NCI-H187 treated with DMSO at 0.1 percent for 48 hours (cell line): Measurements from ENCODE around the gene HIPK3.
"Not testable (repeated sequence)": the region's sequence is repeated elsewhere in the genome, so short reads cannot be mapped to it uniquely, and the experiment has no call there.

Experiments used
- DNase-seq: peaks from one replicate; lab custom pipeline; 2025; lab: John Stamatoyannopoulos, UW

HIPK3 gene

DNA sequence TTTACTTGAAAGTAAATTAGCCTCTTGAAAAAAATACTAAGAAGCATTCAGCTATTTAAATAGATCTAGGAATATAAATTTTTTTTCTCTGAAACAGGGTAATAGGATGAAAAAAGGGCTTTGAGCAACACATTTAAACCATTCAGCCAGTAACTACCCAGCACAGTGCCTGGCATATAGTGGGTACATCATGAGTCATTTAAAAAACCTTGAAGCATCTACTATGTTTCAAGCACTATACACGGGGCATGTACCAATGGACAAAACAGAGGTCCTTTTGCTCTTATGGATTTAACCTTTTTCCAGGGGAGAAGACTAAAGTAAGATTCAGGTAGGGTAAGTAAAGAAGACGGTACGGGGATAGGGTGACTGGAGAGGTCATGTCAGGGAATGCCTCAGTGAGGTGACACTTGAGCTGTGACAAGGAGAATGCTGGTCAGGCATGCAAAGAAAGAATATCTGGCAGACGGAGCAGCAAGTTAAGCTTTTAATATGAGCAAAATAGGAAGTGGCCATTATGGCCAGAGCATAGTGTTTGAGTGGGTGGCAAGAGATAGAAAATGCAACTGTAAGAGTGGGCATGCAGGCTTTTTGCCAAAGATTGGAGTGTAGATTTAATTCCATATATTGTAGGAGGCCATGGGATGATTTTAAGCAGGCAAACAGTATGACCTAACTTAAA, 101.1 kb downstream of the HIPK3 start:
- no peak for DNase-seq

DNA sequence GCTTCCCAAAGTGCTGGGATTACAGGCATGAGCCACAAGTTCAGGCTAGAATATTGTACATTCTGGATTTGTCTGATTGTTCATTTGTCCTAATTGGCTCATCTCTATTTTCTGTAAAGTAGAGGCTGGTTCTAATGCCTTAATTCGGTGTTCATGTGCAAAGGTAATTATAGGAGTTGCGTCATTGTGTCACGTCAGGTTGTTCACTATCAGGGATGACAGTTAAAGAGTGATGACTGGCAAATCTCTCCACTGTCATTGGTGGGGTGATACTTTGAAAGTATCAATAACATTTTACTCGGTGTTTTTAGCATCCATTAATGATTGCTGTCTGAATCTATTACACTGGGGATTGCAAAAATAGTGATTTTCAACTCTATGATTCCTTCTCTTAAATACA, 103.5 kb downstream of the HIPK3 start:
- DNase-seq, result no peak

- DNase-seq, result peak; percentile 43
Measured at GRCh38 chr11:33362051-33362910, 105.1 kb downstream of the HIPK3 start.

DNA sequence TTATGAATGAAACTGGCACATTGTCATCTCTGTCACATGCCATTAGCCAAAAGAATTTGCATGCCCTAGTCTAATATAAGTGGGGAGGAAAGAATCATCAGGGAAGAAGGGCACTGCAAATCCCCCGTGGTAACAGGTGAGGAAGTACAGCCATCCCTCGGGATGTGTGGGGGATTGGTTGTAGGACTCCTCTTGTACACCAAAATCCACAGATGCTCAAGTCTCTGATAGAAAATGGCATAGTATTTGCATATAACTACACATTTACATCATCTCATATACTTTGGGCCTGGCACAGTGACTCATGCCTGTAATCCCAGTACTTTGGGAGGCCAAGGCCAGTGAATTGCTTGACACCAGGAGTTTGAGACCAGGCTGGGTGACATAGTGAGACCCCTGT, 109.7 kb downstream of the HIPK3 start:
- DNase-seq, result no peak

DNA sequence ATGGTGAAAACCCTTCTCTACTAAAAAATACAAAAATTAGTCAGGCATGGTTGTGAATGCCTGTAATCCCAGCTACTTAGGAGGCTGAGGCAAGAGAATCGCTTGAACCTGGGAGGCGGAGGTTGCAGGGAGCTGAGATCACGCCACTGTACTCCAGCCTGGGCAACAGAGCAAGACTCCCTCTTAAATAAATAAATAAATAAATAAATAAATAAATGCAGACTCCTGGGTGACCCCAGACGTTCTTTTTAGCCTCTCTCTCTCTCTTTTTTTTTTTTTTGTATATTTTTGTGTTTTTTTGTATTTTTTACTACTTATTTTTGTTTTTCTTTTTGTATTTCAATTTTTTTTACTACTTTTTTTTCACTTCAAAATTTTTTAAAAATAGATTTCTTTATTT, 111.3 kb downstream of the HIPK3 start:
- DNase-seq, result not testable (repeated sequence)

DNA sequence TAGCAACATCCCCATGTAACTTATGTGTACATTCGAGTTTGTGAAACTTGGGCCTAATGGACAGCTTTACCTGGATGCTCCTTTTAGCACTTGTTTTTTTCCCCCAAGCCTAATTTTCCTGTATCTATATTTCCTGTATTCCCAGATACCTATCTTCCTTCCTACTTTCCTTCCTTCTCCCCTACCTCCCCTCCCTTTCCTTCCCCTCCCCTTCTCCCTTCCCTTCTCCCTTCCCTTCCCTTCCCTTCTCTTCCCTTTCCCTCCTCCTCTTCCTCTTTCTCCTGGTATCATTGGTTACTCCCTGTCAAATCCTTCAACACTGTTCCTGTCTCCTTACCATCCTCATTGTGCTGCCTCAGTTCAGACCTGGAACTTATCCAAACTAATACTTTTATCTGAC, 111.8 kb downstream of the HIPK3 start:
- no peak for DNase-seq

DNA sequence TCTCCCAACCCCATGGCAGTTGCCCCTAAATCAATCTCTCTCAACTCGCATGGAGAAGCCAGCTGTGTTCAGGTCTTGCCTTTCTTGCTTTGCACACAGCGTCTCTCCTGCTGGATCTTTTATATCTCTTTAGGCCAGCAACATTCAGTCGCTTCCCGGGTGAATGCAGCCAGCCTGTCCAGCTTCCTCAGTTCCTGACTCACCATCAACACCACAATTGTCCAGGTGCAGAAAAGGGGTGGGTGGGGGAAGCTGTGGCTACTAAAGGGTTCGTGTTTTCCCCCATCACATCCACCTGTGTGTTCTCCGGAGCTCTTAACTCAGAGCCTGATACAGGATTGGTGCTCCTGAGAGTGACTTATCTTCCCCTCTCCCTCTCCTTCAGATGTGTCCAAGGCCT, 116.5 kb downstream of the HIPK3 start:
- no peak for DNase-seq

GRCh38 chr11:33375236-33375635, 118.1 kb downstream of the HIPK3 start:
- no peak for DNase-seq

GRCh38 chr11:33375688-33376311, 118.6 kb downstream of the HIPK3 start, which contains the start of gene KIAA1549L:
TSS of gene KIAA1549L (plus strand) at chr11:33376108.
- DNase-seq, result no peak

DNA sequence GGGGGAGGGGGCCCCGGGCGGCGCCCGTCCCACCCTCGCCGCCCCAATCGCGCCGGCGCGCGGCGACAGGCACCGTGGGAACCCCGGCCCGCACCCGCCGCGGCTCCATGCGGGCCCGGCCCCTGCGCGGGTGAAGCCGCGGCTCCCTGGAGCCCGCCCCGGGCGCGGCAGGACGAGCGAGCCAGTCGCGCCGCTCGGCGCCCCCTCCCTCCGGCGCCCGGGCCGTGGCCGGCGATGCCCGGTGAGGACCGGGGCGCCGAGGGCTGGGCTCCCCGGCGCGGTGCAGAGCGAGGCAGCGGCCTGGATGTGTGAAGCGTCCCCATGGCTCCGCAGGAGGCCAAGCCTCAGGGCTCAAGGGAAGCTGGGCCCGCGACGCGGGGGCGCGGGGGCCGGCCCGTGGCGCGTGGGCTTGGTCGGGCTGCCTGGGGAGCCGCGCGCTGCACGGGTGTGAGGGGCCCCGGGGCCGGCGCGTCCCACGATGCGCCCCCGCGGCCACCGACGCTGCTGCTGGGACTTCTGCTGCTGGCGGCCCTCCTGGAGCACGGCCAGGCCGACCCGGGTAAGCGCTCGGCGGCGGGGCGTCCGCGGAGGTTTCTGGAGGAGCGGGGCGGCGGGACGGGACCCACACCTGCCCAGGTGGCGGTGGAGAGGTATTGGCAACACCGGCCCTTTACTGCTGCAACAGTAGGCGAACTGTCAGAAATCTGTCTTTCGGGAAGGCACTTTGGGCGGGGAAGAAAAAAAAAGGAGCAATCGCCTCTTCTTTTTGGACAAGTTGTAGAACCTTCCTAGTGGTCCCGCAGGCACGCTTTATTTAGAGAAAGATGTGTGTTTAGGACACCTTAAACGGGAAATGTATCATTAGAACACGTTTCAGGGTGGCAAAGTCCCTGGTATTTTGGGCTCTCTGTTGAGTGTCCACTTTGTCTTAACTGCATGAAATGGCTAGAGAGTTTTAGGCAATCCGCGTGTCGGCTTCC, 119.4 kb downstream of the HIPK3 start:
- DNase-seq, result no peak

DNA sequence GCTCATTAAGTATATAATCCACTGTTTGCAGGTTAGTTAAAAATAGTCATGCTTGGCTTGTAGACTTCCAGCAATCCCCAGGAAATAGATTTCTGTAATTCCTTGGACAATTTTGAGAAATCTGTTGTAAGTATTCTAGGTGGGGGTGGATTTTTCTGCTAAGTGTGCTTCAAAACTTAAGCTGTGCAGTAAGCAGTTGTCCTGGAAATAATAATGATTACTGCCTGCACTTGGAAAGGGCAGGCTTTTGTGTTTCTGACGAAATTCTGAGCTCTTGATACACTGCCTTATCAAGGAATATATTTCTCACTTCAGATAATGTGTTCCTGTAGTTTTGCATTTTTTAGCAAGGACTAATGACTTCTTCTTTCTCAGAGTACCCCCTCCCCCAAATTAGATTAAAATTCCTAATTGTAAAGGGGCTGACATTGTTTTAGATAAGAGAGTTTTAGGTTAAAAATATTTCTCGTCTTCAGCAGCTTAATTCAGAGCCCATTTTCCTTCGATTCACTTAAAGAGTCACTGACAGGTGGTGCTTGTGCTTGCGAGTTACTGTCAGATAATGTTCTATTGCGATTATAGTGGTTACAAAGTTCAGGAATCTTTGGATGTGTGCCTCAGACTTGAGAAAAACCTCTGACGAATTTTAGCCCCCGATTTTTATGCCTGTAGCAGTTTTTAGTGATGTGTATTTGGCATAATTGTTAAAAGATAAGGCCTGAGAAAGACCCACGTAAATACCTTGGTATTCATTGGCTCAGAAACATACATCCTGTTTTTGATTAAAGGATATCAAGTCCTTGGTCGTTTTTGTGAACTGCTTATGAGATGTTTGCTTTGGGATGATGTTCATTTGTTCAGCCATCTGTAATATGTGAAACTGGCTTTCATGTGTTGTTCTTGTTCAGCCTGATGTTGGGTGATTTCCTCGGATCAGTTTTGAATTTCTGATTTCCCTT, 120.5 kb downstream of the HIPK3 start:
- no peak for DNase-seq

GRCh38 chr11:33379947-33380346, 122.8 kb downstream of the HIPK3 start:
- no peak for DNase-seq

DNA sequence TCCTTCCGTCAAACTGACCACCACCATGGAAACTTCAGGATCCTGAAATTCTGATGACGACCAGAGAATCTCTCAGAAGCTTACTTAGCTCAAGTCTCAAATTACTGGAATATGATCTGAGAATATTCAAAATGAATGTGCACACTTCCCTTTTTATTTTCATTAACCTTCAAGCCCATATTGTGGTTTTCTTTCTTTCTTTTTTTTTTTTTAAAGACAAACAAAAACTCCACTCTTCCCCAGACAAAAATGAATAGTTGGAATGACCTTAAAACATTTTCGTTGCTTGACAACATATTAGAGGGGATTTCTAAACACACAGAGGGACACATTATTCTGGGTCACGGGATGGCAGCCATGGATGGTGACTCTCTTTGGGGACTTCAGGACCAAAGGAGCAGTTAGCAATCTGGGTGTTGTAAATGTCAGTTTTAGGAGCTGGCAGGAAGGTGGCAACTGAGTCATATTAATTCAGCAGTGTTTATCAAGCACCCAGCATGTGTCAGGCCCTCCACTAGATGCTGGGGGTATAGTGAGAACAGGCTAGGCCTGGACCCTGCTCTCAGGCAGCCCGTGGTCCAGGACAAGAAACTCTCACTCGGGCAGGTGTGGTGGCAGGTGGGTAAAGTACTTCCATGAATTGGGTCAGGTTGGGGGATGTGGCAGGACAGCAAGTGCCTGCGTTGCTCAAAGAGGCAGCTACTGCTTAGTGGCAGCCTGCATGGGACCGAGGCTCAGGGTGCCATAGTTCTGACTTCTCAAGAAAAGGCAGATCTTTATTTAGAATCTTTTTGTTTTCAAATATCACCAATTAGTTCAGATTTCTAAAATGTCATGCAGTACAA, 126.1 kb downstream of the HIPK3 start:
- DNase-seq, result no peak

DNA sequence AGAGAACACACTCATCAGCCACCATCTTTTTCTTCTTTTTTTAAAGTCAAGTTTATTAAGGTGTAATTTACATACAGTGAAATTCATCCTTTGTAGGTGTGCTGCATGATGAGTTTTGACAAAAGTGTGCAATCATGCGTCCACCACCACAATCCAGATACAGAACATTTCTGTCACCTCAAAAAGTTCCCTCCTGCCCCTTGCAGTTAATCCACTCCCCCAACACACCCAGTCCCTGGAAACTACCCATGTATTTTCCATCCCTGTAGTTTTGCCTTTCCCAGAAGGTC, 126.7 kb downstream of the HIPK3 start:
- DNase-seq, result no peak

DNA sequence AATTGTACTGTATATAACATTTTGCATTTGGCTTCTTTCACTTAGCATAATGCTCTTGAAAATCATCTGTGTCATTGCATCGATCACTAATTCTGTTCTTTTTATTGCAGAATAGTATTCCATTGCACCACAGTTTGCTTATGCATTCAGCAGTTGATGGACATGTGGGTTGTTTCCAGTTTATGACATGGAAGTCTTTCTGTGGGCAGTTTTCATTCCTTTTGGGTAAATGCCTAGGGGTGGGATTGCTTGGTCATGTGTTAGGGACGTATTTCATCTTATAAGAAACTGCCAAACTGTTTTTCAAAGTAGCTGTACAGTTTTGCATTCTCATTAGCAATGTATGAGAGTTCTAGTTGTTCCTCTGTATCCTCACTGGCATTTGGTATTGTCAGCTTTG, 127.0 kb downstream of the HIPK3 start:
- no peak for DNase-seq

GRCh38 chr11:33387581-33387980, 130.4 kb downstream of the HIPK3 start:
- DNase-seq, result no peak

DNA sequence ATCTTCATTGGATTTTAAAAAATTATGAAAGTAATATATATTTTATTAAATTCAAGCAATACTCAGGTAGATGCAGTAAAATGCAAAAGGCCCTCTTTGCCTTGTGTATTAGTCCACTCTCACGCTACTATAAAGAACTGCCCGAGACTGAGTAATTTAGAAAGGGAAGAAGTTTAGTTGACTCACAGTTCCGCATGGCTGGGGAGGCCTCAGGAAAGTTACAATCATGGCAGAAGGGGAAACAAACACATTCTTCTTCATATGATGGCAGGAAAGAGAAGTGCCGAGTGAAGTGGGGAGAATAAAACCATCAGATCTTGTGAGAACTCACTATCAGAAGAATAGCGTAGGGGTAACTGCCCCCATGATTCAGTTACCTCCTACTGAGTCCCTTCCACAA, 130.8 kb downstream of the HIPK3 start:
- no peak for DNase-seq

DNA sequence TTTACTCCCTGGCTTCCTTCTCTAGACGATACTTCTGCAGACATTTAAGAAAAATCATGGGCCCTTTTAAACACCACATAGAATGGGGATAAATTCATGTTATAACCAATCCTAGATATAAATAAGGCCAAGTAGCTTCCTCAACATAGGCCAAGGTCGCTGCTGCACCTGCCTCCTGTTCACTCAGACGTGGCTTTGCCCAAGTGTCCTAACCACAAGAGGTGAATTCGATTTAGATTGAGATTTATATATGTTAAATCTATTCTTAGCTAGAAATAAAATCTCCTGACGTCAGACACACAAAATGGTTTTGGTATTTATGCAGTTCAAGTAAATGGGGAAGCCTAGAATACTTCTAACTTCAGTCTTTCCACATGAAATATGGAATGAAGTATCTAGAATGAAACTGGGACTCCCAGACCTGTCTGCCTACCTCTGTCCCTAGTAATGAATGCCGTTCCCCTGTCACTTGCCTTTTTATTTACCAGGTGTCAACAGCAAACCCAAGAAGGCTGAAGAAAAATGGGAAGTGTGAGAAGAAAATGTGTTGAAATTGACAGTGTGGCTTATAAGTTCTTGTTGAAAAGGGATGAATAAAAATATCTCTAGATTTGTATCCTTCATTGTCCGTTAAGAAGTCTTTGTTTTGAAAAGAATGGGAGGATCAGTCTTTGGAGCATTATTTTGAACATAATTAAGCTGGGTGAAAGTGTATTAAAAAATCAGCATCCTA, 131.8 kb downstream of the HIPK3 start:
- no peak for DNase-seq

DNA sequence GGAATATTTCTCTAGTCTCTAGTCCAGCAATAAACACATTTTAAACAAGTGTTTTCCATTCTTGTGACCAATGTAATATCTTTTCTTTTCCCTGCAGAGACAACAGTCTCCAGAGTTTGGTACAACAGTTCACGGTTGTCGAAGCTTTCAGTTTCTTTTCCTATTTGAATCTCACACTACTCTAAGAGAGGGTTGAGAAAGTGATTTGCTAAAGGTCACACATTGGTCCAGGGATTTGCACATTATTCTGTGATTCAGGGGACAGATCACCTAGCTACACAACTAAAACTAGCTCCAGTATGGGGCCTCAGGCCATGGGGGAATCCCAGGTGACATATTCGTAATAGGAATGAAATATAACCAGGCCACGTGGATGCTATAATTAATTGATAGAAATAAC, 132.5 kb downstream of the HIPK3 start:
- DNase-seq, result no peak
